HG02938 (cell line): ENCODE data around the gene BCL2L11.

Experiments
- ATAC-seq: cut with Tn5 transposase; IDR thresholded peaks from one replicate; pipeline ENCODE4 v1.9.1; 2021; ENCODE audit warnings: mild to moderate bottlenecking, moderate library complexity; ENCODE audit not compliant: unreplicated experiment

Gene BCL2L11

DNA sequence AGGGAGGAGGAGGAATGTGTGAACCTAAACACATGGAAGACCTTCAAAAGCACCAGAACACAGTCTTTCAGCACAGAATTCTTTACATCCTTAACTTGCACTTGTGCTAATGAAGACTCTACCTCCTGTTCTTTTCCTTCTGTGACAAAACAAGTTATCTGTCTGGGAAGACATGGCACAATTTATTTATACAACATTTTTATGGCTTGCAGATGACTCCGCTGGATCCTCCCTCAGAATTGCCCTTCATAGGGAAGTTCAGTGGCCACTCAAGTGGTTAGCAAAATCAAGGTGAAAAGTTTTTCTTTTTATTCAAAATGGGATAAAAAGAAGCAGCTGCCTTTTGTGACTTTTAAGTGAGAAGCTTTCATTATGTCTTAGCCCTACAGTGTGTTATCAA is 21.4 kb downstream of the BCL2L11 start:
- no peak for ATAC-seq

DNA sequence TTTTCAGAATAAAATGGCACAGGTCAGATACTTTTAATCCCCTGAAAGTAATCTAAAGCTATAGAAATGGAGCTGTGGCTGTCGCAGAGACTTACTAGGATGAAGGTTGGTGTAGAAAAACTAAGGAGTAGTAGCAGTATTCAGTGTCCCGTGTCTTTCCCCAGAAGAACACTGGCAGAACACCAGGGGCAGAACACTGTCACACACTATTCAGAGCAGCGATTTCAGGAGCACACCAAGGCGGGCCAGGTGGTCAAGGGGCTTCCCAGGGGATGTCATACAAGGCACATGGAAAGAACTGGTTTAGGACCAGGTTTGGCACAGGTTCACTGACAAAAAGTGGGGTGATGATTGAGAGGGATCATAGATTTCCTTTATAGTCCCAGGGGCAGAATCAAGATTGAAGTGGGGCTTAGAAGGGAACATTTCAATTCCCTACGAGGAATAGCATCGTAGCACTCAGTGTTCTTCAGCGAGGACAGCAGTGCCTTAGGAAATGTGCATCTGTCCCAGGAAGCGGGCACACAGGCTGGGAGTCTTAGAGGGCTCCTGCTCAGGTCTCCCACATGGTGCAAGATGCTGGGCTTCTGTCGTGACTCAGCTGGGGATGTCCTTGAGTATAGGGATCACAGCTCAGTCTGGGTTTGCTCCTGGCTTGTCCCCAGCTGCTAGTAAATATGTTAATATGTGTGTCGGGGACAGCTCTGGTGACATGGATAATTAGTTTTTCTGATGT is 22.6 kb downstream of the BCL2L11 start:
- no peak for ATAC-seq

DNA sequence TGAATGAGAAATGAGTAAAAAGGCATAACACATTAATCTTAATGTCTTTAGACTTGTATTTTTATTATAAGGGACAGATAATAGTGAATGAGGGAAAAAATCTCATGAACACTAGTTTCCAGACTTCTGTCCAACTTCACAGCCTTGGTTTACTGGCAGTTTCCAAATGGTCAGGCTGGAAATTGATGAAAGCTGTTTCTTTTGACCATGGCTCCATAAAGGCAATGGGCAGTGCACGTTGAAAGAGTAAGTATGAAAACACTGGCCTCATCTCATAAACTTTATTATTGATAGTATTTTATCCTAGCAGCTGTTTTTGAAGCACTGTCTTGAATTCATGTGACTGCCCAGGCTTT is 23.1 kb downstream of the BCL2L11 start:
- ATAC-seq, result no peak

- ATAC-seq, result peak; percentile 54
These were observed 24.5 kb downstream of the BCL2L11 start for GRCh38 chr2:111145103-111145760.

DNA sequence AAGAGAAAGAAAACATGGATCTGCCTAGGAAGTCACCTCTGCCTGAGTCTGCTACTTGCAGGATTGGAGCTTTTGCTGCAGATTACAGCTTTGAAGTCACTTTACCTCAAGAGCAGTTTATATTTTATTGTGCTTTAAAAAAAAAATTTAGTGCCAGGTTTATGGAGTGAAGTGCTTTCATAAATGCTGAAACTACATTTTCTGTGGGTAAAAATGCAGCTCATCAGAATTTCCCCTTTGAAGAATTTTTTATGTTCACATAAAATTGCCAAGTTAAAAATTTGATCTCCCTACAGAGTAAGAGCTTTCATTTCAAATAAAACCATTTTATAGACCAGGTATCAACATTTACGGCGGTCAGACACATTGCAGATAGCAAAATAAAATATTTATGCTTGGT is 25.2 kb downstream of the BCL2L11 start:
- ATAC-seq, result no peak

- ATAC-seq, result no peak
These were observed 27.6 kb downstream of the BCL2L11 start for GRCh38 chr2:111148225-111148873.

- no peak for ATAC-seq
These were observed 28.2 kb downstream of the BCL2L11 start for GRCh38 chr2:111148925-111149324.

- no peak for ATAC-seq
These were observed 29.3 kb downstream of the BCL2L11 start for GRCh38 chr2:111149882-111150455.

DNA sequence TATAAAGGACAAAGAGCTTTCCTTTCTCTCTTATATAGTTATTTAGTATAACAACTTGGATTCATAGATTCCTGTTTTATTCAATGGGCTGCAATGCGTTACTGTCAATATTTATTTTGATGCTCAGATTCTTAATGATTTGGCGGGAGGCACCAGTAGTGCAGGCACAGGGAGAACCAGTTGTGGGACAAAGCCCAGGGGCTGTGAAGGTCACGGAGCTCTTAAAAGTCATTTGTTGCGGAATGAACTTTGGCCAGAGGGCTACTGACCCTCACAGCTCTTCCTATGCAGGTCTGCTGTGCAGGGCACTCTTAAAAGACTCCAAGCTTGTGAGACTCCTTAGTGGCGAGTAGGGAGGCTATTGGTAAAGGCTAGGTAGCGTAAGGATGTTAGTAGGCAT is 34.0 kb downstream of the BCL2L11 start:
- no peak for ATAC-seq

DNA sequence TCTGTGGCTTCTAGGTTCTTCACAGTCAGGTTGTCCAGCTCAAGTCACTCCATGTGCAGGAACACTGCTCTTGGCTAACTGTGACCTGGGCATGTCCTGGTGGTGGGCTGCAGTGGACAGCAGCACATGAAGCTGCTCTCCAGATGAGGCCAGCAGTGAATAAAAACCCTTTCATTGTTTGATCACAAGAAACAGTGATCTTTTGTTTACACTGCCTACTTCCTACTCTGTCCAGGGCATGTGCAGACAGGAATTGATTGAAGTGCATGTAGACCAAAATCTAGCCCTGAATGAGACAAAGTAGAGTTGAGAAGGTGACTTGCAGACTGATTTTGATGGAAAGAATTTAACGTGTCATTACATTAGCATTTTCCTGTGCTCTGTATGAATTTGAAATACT is 34.9 kb downstream of the BCL2L11 start:
- no peak for ATAC-seq

DNA sequence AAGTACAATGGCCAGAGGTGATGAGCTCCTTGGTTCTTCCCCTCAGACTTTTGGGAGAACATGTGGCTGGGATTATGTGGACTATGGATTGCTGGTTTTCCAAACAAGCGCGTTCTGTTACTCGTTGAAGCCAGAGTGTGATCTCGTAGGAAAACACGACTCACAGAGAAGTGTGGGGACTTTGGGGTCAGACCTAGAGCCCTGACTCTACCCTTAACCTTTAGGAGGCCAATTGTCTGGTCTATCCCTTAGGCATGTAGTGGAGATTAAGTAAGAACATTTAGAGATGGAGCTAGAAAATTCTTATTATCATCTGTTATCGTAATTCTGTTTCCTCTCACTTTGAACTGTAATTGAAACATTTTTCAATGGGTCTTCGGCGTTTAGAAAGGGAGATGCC is 35.8 kb downstream of the BCL2L11 start:
- ATAC-seq, result no peak

DNA sequence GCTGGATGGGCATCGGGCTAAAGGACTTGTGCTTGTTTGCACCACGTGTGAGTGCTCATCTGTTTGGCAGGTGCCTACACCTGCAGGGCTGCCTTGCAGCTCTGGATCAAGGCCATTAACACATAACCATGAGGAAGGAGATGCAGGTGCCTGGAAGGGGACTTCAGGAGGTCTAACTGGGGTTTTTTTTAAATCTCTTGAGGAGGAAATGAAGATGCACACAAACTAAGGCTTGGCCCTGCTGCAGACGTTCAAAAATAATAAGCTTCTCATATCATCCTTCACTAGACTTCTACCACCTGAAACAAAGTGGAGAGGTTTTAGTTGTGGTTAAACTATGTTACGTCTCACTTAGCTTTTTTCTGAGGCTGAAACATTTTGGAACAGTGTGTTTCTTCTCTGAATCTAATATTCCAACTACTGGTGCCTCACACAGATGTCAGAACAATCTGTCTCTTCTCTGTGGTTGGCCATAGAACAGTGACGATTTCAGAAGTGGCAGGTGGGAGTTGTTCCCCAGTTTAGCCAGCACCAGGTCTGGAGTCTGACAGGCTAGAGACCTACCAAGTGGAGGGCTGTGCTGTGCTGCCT is 36.5 kb downstream of the BCL2L11 start:
- peak; percentile 52 for ATAC-seq

DNA sequence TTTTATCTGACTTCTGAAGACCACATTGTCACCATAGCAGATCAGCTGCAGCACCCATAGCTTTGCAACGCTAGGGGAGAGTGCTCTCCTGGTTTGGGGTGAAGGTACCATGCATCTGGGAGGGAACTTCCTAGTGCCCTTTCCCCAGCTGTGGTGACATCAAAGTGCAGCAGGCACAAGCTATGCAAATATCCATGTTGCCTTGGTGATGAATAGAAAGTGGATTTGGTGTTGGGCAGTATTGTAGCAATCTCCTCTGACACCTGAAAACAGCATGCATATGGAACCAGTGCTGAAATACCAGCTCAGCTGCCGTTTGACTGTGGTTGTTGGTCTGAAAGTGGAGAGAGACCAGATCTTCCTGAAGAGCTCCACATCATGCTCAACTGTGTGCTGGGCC is 37.1 kb downstream of the BCL2L11 start:
- peak; percentile 64 for ATAC-seq

GRCh38 chr2:111159641-111160040 is 38.9 kb downstream of the BCL2L11 start:
- ATAC-seq, result no peak

DNA sequence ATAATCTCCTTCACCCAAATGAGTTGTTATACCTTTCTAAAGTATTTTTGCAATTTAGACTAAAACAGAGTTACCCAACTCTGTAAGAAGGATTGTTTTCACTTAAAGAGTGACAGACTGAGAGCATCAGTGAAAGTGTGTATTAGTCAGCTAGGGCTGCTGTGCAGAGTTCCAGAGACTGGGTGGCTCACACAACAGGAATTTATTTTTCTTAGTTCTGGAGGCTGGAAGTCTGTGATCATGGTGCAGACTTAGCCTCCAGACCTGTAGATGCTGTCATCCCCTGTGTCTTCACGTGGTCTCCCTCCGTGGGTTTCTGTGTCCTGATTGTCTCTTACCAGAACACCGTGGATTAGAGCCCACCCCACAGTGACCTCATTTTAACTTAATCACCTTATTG is 40.0 kb downstream of the BCL2L11 start:
- ATAC-seq, result no peak

- no peak for ATAC-seq
These were observed 41.3 kb downstream of the BCL2L11 start for GRCh38 chr2:111161971-111162370.

DNA sequence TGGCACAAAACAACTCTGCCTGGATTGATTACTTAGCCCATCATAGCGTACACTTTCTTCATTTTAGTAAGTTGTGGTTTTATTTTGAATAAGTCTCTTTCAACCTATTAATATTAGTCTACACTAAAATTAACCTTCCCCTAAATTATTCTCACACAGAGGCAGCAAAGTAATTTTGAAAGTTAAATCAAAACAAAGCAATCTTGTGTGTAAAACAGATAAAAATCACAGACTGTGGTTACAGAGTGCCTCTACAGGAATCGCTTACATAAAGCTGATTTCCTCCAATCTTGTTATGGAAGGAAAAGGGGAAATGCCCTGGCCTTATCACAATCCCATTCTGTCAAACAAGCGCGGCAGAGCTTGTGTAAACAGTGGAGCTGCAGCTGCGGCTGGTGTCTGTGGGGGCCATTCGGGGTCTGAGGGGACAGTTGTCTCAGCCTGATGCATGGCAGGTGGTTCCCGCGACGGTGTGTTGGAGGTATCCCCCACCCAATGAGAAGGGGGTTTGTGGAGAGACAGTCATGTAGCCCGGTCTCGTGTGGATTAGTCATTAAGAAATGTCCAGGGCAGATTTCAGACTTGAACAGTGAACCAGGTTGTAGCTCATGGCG is 42.1 kb downstream of the BCL2L11 start:
- no peak for ATAC-seq

DNA sequence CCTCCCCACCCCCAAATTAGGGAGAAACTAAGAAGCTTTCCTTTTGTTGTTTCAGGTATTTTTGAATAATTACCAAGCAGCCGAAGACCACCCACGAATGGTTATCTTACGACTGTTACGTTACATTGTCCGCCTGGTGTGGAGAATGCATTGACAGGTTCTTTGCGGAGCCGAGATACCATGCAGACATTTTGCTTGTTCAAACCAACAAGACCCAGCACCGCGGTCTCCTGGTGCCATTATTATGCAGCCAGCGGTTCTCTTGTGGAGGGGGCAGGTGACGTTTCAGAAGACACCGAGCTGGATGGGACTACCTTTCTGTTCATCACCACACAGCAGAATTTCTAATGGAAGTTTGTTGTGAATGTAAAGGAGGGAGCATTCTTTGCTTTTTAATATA is 43.4 kb downstream of the BCL2L11 start:
- no peak for ATAC-seq

DNA sequence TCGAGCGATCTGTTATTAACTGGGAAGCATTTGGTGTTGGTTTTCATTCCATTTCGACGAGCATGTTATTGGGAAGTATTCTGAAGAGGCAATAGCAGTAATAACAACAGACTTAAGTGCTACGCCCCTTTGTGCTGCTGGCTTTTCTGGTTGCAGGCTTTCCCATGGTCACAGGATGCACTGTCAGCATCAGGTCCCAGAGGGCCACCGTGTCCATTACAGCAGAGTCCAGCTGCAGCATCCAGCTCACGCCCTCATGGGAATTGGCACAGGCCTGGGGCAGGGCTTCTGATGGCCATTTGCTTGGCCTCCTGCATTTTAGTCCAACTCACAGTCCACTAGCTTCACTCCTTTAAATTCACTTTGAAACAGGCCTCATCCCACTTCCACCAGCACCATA is 44.4 kb downstream of the BCL2L11 start:
- ATAC-seq, result no peak

GRCh38 chr2:111166115-111166514 is 45.4 kb downstream of the BCL2L11 start:
- ATAC-seq, result no peak
